ENCODE data around the gene ADRA1B.

DNA sequence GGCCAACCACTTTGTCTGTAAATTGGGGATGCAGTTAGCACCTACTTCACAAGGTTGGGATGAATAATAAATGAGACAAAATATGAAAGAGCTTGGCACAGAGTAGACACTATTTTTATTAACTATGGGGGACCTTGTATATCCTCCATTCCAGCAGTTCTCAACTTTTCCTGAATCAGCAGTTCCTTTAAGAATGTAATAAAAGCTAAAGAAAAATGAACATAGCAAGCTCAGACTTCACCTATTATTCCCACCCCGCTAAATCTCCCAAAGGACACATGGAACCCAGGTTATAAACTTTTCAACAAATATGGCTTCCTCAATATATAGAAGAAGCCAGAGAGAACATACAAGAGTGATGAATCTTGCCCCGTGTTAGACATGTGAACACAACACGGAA is 60.6 kb downstream of the ADRA1B start:
- no peak for TF ChIP-seq RAD21 (IDR thresholded peaks at IDR 0.05 in 1 of 2, conservative IDR thresholded peaks at IDR 0.05 in 1 of 2; ENCODE audit: low read depth in 2 of 2, low read length in 2 of 2)
- TF ChIP-seq NRF1 (IDR thresholded peaks at IDR 0.05; ENCODE audit: low read depth, low read length) = no peak
- no peak for TF ChIP-seq POU5F1 (IDR thresholded peaks at IDR 0.05; ENCODE audit: low read depth, low read length)
- no peak for TF ChIP-seq JUND (IDR thresholded peaks at IDR 0.05; ENCODE audit: low read length)
- TF ChIP-seq, protein P1, sequence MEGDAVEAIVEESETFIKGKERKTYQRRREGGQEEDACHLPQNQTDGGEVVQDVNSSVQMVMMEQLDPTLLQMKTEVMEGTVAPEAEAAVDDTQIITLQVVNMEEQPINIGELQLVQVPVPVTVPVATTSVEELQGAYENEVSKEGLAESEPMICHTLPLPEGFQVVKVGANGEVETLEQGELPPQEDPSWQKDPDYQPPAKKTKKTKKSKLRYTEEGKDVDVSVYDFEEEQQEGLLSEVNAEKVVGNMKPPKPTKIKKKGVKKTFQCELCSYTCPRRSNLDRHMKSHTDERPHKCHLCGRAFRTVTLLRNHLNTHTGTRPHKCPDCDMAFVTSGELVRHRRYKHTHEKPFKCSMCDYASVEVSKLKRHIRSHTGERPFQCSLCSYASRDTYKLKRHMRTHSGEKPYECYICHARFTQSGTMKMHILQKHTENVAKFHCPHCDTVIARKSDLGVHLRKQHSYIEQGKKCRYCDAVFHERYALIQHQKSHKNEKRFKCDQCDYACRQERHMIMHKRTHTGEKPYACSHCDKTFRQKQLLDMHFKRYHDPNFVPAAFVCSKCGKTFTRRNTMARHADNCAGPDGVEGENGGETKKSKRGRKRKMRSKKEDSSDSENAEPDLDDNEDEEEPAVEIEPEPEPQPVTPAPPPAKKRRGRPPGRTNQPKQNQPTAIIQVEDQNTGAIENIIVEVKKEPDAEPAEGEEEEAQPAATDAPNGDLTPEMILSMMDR (IDR thresholded peaks at IDR 0.05; ENCODE audit: control extremely low read depth in 1 of 3, insufficient read depth in 1 of 3, low read depth in 1 of 3, low read length in 3 of 3) = no peak
- TF ChIP-seq EP300 (IDR thresholded peaks at IDR 0.05; ENCODE audit: borderline replicate concordance in 1 of 2, low read depth in 2 of 2, low read length in 2 of 2) = no peak
- no peak for TF ChIP-seq PHF8 (conservative IDR thresholded peaks at IDR 0.05; ENCODE audit: low read depth, low read length)
- TF ChIP-seq MAX (IDR thresholded peaks at IDR 0.05) = no peak
- no peak for TF ChIP-seq POLR2A (IDR thresholded peaks at IDR 0.05; ENCODE audit: control extremely low read depth in 1 of 2, low read depth in 2 of 2, low read length in 2 of 2)
- TF ChIP-seq YY1 (IDR thresholded peaks at IDR 0.05; ENCODE audit: low read depth, low read length) = no peak
- no peak for TF ChIP-seq CEBPB (IDR thresholded peaks at IDR 0.05; ENCODE audit: low read depth, low read length)
- no peak for TF ChIP-seq EGR1 (IDR thresholded peaks at IDR 0.05; ENCODE audit: borderline replicate concordance, low read depth, low read length)
- TF ChIP-seq ASH2L (IDR thresholded peaks at IDR 0.05; ENCODE audit: low read length) = no peak
- no peak for TF ChIP-seq EZH2 (IDR thresholded peaks at IDR 0.05; ENCODE audit: low read depth, low read length, severe bottlenecking)
